K562 (cell line): ENCODE data around the gene CACNA2D2. TPM values are rescaled to one million over a fixed set of nuclear protein-coding genes. Genes with fewer than 3 reads are reported as not detected.

ENCODE experiments used
- ATAC-seq: fragments of 200-7000 bp; cut with Tn5 transposase; 3 replicates; pipeline ENCODE4 v1.9.1; 2020; ENCODE audit warnings: moderate library complexity
- BruUV-seq: library from RNA; stranded (reverse); fragments of 400-500 nt; replicated peaks from 2 replicates; lab custom pipeline; 2021; lab: Mats Ljungman, UMichigan
- CTCF ChIA-PET: fragments of 300-600 bp; formaldehyde crosslinking; extraction: SDS; loops from one replicate; lab custom pipeline; 2021; ENCODE audit warnings: low intra/inter-chr PET ratio; lab: Yijun Ruan, JAX
- POLR2A ChIA-PET: fragments of 300-600, 350-650 bp; sonication (Branson Sonifier 250); formaldehyde crosslinking; extraction: SDS; loops from one replicate; lab custom pipeline; 2021; ENCODE audit warnings: antibody characterized with exemption, inconsistent platforms; lab: Yijun Ruan, JAX
- DNase-seq, 4 experiments: peaks; one replicate each; pipeline versions ENCODE4 v3.0.0 to v3.0.0-alpha.2; 2011 to 2018; ENCODE audit warnings: low spot score in 3 of 4, mixed read lengths in 3 of 4; ENCODE audit errors: extremely low read depth in 1 of 4
- FAIRE-seq: peaks from 2 replicates; lab custom pipeline; 2011; peaks lifted over from hg19 to GRCh38; lab: Jason Lieb, UNC
- H2AFZ ChIP-seq: 2 replicates; pipeline ENCODE4 v1.6.0; 2011; ENCODE audit warnings: low read depth, low read length, control low read depth, inconsistent platforms
- H3K27ac ChIP-seq: fragments of 200-600 bp; 3 replicates; pipeline ENCODE4 v1.8.0; 2011; ENCODE audit warnings: low read depth, mild to moderate bottlenecking, control low read depth, inconsistent platforms, low read length, moderate library complexity, mixed read lengths; ENCODE audit errors: extremely low read depth
- H3K27me3 ChIP-seq, 2 experiments: fragments of 300-600 bp in 1 of 2; 2 replicates in 1 of 2; 3 replicates in 1 of 2; pipeline versions ENCODE4 v1.6.0 to v1.8.0; 2011; ENCODE audit warnings: inconsistent platforms in 2 of 2, low read length in 2 of 2, mild to moderate bottlenecking in 1 of 2, mixed read lengths in 1 of 2, moderate library complexity in 1 of 2; ENCODE audit not compliant: control insufficient read depth in 2 of 2, insufficient read depth in 2 of 2
- H3K36me3 ChIP-seq: fragments of 300-600 bp; 3 replicates; pipeline ENCODE4 v1.8.0; 2011; ENCODE audit warnings: mild to moderate bottlenecking, low read length, inconsistent platforms; ENCODE audit not compliant: control insufficient read depth, insufficient read depth
- H3K4me1 ChIP-seq, 2 experiments: fragments of 200-600 bp in 1 of 2; replicated peaks in 1 of 2; 2 replicates in 1 of 2; 3 replicates in 1 of 2; pipeline versions ENCODE4 v1.5.1 to v1.8.0; 2011; ENCODE audit warnings: inconsistent platforms in 2 of 2, low read length in 2 of 2, mild to moderate bottlenecking in 1 of 2, mixed read lengths in 1 of 2, moderate library complexity in 1 of 2; ENCODE audit not compliant: control insufficient read depth in 2 of 2, insufficient read depth in 2 of 2
- H3K4me2 ChIP-seq: 2 replicates; pipeline ENCODE4 v1.6.1; 2011; ENCODE audit warnings: low read length, control low read depth, inconsistent platforms, mixed read lengths; ENCODE audit not compliant: insufficient read depth
- H3K4me3 ChIP-seq: fragments of 200-600 bp; sonication (generic), shearing (Covaris generic); 2 replicates; pipeline ENCODE4 v1.5.1; 2016; ENCODE audit warnings: control low read depth, inconsistent platforms
- H3K79me2 ChIP-seq: fragments of 200-600 bp; 3 replicates; pipeline ENCODE4 v1.8.0; 2011; ENCODE audit warnings: low read length, inconsistent platforms; ENCODE audit not compliant: control insufficient read depth, insufficient read depth
- H3K9ac ChIP-seq, 2 experiments: 2 replicates each; pipeline versions ENCODE4 v1.6.0 to v1.6.1; 2011; ENCODE audit warnings: low read depth in 2 of 2, low read length in 2 of 2, control low read depth in 1 of 2, inconsistent platforms in 1 of 2, mild to moderate bottlenecking in 1 of 2, mixed read lengths in 1 of 2; ENCODE audit not compliant: insufficient read depth in 1 of 2
- H3K9me1 ChIP-seq: one replicate; pipeline ENCODE4 v1.6.0; 2011; ENCODE audit warnings: inconsistent platforms, mild to moderate bottlenecking, low read length, moderate library complexity; ENCODE audit not compliant: control insufficient read depth, insufficient read depth
- H3K9me3 ChIP-seq: replicated peaks from 2 replicates; pipeline ENCODE4 v1.5.1; 2011; ENCODE audit warnings: low read depth, low read length, inconsistent platforms; ENCODE audit not compliant: control insufficient read depth, insufficient read depth
- H4K20me1 ChIP-seq: replicated peaks from 2 replicates; pipeline ENCODE4 v1.6.1; 2011; ENCODE audit warnings: low read length, inconsistent platforms, mixed read lengths; ENCODE audit not compliant: control insufficient read depth, insufficient read depth
- AFF1 ChIP-seq, 2 experiments: fragments of 450-650 bp; IDR thresholded peaks; 2 replicates each; pipeline ENCODE4 v1.6.1; 2018; ENCODE audit warnings: mild to moderate bottlenecking in 2 of 2, low read depth in 1 of 2; ENCODE audit not compliant: partially characterized antibody in 2 of 2
- BRD9 ChIP-seq: fragments of 450-650 bp; IDR thresholded peaks from 2 replicates; pipeline ENCODE4 v1.6.1; 2018; ENCODE audit warnings: low read depth; ENCODE audit not compliant: partially characterized antibody
- C11orf30 ChIP-seq: fragments of 450-650 bp; IDR thresholded peaks from 2 replicates; pipeline ENCODE4 v1.6.1; 2016; ENCODE audit warnings: low read depth, mild to moderate bottlenecking
- CBX1 ChIP-seq: sonication (generic); IDR thresholded peaks from 2 replicates; pipeline ENCODE4 v1.6.1; 2016; ENCODE audit warnings: antibody characterized with exemption, low read depth, mild to moderate bottlenecking
- CC2D1A ChIP-seq: fragments of 450-650 bp; IDR thresholded peaks from 2 replicates; pipeline ENCODE4 v1.6.1; 2017; ENCODE audit warnings: mild to moderate bottlenecking
- ESRRB ChIP-seq: fragments of 250-450 bp; sonication (Bioruptor Pico); IDR thresholded peaks from 2 replicates; pipeline ENCODE4 v1.5.0; 2020; ENCODE audit warnings: mild to moderate bottlenecking, moderate library complexity, borderline replicate concordance
- HLTF ChIP-seq: fragments of 450-650 bp; IDR thresholded peaks from 2 replicates; pipeline ENCODE4 v1.6.1; 2016
- MCM3 ChIP-seq: fragments of 450-650 bp; IDR thresholded peaks from 2 replicates; pipeline ENCODE4 v1.6.1; 2016
- MYBL2 ChIP-seq, 2 experiments: fragments of 450-650 bp in 1 of 2; sonication (generic) in 1 of 2; formaldehyde crosslinking in 1 of 2; IDR thresholded peaks; 2 replicates each; pipeline versions ENCODE4 v1.6.1 to v1.8.1; 2017 to 2022; ENCODE audit warnings: borderline replicate concordance in 1 of 2, inconsistent platforms in 1 of 2, low read depth in 1 of 2, mild to moderate bottlenecking in 1 of 2, missing genetic modification reagents in 1 of 2, moderate library complexity in 1 of 2
- NRF1 ChIP-seq, 2 experiments: fragments of 450-650 bp; IDR thresholded peaks in 1 of 2; conservative IDR thresholded peaks in 1 of 2; 2 replicates each; pipeline ENCODE4 v1.6.1; 2014; ENCODE audit warnings: mild to moderate bottlenecking in 2 of 2
- PHB2 ChIP-seq: fragments of 450-650 bp; IDR thresholded peaks from 2 replicates; pipeline ENCODE4 v1.6.1; 2017; ENCODE audit warnings: low read depth
- TCF15 ChIP-seq: fragments of 250-450 bp; sonication (Bioruptor Pico); IDR thresholded peaks from 2 replicates; pipeline ENCODE4 v1.8.0; 2022; ENCODE audit warnings: moderate library complexity, mild to moderate bottlenecking, inconsistent platforms
- ZNF583 ChIP-seq: fragments of 250-450 bp; sonication (Bioruptor Pico); IDR thresholded peaks from 2 replicates; pipeline ENCODE4 v1.4.0; 2020
- ZNF668 ChIP-seq: fragments of 250-450 bp; sonication (Bioruptor Pico); IDR thresholded peaks from 2 replicates; pipeline ENCODE4 v1.8.0; 2022; ENCODE audit warnings: mild to moderate bottlenecking, inconsistent platforms
- WGBS: fragments of 100-300 bp; shearing (Covaris generic); methylation state at CpG from one replicate; pipeline ENCODE4 v1.1.6; 2016; ENCODE audit warnings: low coverage, mixed read lengths; ENCODE audit not compliant: insufficient coverage; ENCODE audit errors: missing lambda C conversion rate; 5-methylcytosine and 5-hydroxymethylcytosine counted together
- in situ Hi-C: fragments of 300-500 bp; cut with MboI; formaldehyde crosslinking; loops from 4 replicates; pipeline ENCODE4 v1.15.0; 2018; ENCODE audit warnings: inconsistent platforms, mixed read lengths
- intact Hi-C: fragments of 100-400 bp; cut with micrococcal nuclease; formaldehyde crosslinking; loops from 2 replicates; pipeline ENCODE4 v1.14.2; 2022
- polyA plus RNA-seq, 8 experiments: library from polyadenylated mRNA; depleted of rRNA in 4 of 8; stranded (reverse) in 5 of 8; unstranded in 3 of 8; fragments of >200 nt; fragmentation: Nextera tagmentation in 2 of 8; fragmentation: Illumina TruSeq in 1 of 8; extraction: Ambion mirVana in 2 of 8; extraction: Trizol in 1 of 8; gene quantifications; 2 replicates each; pipeline versions ENCODE4 v1.2.1 to v1.2.3, GENCODE V29; 2011 to 2014; ENCODE audit warnings: inconsistent platforms in 1 of 8, missing spikeins in 1 of 8
- total RNA-seq, 7 experiments: library from RNA; depleted of rRNA in 6 of 7; stranded (reverse); fragments of >200 nt in 6 of 7; fragmentation: Illumina TruSeq in 2 of 7; extraction: Trizol in 2 of 7; gene quantifications; 2 replicates each; pipeline versions ENCODE4 v1.2.1 to v1.2.3, GENCODE V29; 2011 to 2021; ENCODE audit warnings: low replicate concordance in 1 of 7

Gene CACNA2D2
- total and polyA plus RNA-seq, 9 of the 15 experiments (the other 6 are each of a cell fraction or from before 2014, with no cell fraction given): 0.11 to 0.58 (median 0.36) TPM; not detected in 2

- Histone ChIP-seq H3K27me3 (no peaks in the 10 kb centered on the region), H4K20me1 (no peaks in the 10 kb centered on the region), H3K9me1 (no peaks in the 10 kb centered on the region), H3K4me2 (no peak overlapping the region), H3K4me1 (peaks cover 13 to 41% of the 10 kb centered on the region in 2 experiments; a peak in 4 of 5 replicates), H2AFZ (peak overlapping the region; percentile 72; the same call in 1 of the 2 replicates), H3K79me2 (no peaks in the 10 kb centered on the region), H3K9me3 (no peaks in the 10 kb centered on the region), H3K36me3 (no peaks in the 10 kb centered on the region), H3K27ac (no peak overlapping the region), H3K4me3 (no peak overlapping the region), H3K9ac (peak overlapping the region in 1 of 2 experiments; percentile 72; a peak in 2 of 4 replicates)
- in situ Hi-C loops: no loop called here
- no TSS peak for BruUV-seq
- intact Hi-C loops: loop anchor here (5.0 kb wide), 1 partner anchor 171 kb away; no protein-coding TSS in a partner anchor
- FAIRE-seq: no peak
- ATAC-seq: no peak
- ChIA-PET CTCF (interaction anchor here (0.9 to 1.3 kb wide), 3 partner anchors 65 to 179 kb away, joined by 3 to 10 read pairs (median 3); no protein-coding TSS in a partner anchor), POLR2A (interaction anchor here (0.7 to 1.6 kb wide), 4 partner anchors 9 to 76 kb away, joined by 3 to 10 read pairs (median 4); no protein-coding TSS in a partner anchor)
- whole genome bisulfite sequencing: 78% methylated on average over 3 of the region's 3 CpGs
- DNase-seq: no peak
- TF ChIP-seq AFF1 (IDR thresholded peaks at IDR 0.05; ENCODE audit: low read depth in 1 of 2, partially characterized antibody in 2 of 2): no peak
- no peak for TF ChIP-seq C11orf30
- TF ChIP-seq ESRRB (CRISPR knock-in tag): no peak
- no peak for TF ChIP-seq CBX1
- no peak for TF ChIP-seq MYBL2 (IDR thresholded peaks at IDR 0.05; ENCODE audit: low read depth)
- TF ChIP-seq MYBL2 (CRISPR knock-in tag; IDR thresholded peaks at IDR 0.05; ENCODE audit: borderline replicate concordance): no peak
- no peak for TF ChIP-seq CC2D1A
- TF ChIP-seq ZNF583 (CRISPR knock-in tag): no peak
- TF ChIP-seq TCF15 (CRISPR knock-in tag): no peak
- TF ChIP-seq ZNF668: no peak
- no peak for TF ChIP-seq MCM3
- no peak for TF ChIP-seq BRD9
- TF ChIP-seq PHB2: no peak
- no peak for TF ChIP-seq HLTF
- TF ChIP-seq NRF1 (conservative IDR thresholded peaks at IDR 0.05 in 1 of 2, IDR thresholded peaks at IDR 0.05 in 1 of 2): no peak
Observed at GRCh38 chr3:50371133-50371685, 132.2 kb downstream of the CACNA2D2 start.
